Measurements from ENCODE around the gene ATP1A1.

ATP1A1 gene

DNA sequence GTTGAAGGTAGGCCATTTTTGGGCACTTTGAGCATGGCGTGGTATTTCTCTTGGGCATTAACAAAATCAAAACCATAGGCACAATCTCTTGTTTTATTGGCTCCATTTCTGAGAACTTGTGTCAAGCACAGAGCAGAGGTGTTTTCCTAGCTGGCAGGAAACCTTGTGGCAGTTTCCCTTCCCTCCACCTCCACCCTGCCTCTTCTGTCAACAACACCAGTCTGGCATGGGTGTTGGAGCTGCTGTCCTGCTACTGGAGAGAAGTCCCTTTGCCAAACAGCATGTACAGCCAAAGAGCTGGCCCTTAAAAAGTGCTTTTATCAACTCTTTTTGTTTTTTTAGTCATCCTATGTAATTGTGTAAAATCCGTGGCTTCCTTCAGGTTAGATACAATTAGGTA is 16.0 kb downstream of the ATP1A1 start:
- in situ Hi-C loops (cut with HindIII; ENCODE audit: low sequenced_read_pairs) = no loop called here

- in situ Hi-C loops (cut with HindIII; ENCODE audit: low sequenced_read_pairs) = no loop called here
Measured at GRCh38 chr1:116389686-116390085, 16.6 kb downstream of the ATP1A1 start.

DNA sequence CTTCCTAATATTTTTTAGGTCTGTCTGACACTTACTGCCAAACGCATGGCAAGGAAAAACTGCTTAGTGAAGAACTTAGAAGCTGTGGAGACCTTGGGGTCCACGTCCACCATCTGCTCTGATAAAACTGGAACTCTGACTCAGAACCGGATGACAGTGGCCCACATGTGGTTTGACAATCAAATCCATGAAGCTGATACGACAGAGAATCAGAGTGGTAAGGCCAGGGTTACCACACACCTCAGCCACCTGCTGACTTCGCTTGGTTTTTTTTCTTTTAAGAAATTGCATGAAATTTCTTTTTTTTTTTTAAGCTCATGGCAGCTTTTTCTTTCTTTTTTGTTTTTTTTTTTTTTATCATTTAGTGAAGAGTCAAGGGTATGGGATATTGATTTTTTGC is 17.2 kb downstream of the ATP1A1 start:
- in situ Hi-C loops (cut with HindIII; ENCODE audit: low sequenced_read_pairs) = no loop called here

GRCh38 chr1:116391185-116391584 is 18.1 kb downstream of the ATP1A1 start:
- in situ Hi-C loops (cut with HindIII; ENCODE audit: low sequenced_read_pairs) = no loop called here

DNA sequence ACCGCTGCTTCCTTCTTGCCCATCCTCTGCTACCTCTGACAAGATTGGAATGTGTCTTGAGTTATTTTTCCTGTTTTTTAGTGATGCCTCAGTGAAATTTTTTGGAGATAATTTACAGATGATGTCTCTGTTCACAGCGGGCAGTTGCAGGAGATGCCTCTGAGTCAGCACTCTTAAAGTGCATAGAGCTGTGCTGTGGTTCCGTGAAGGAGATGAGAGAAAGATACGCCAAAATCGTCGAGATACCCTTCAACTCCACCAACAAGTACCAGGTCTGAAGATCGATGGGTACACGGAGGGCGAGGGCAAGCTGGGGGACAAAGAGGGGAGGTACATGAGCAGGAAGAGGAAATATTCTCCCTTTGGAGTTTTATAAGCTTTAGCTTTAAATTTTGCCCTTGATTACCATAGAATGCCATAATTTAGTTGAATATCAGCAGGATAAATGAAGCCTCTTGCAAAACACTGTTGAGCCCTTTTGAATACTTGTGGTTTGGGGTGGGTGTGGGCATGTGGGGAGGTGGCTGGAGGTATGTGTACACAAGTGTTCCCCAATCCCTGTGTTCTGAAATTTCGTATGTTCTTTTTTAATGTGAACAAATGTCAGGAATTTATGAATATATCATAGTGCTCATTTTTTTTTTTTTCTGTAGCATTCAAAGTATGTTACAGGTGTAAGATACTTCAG is 19.8 kb downstream of the ATP1A1 start:
- in situ Hi-C loops (cut with HindIII; ENCODE audit: low sequenced_read_pairs) = no loop called here

- in situ Hi-C loops (cut with HindIII; ENCODE audit: low sequenced_read_pairs) = no loop called here
Measured at GRCh38 chr1:116393792-116394191, 20.7 kb downstream of the ATP1A1 start.

DNA sequence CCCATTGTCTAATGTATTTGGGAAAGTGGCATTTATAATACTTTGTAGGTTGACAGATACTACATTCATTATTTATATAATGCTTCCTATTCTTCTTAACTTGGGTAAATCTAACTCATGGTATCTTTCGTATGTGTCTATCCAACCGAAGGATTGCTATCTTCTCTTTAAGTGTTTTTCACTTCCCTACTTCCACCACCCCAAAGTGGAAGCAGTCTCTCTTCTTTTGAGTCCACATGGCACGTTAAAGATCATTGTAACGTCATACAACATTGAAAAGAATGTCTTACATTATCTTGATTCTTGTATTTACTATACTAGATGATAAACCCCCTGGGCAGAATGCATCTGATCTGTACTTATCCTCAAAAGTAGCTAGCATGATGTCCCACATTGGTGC is 21.2 kb downstream of the ATP1A1 start:
- in situ Hi-C loops (cut with HindIII; ENCODE audit: low sequenced_read_pairs) = no loop called here

GRCh38 chr1:116396769-116397168 is 23.7 kb downstream of the ATP1A1 start:
- in situ Hi-C loops (cut with HindIII; ENCODE audit: low sequenced_read_pairs) = no loop called here

DNA sequence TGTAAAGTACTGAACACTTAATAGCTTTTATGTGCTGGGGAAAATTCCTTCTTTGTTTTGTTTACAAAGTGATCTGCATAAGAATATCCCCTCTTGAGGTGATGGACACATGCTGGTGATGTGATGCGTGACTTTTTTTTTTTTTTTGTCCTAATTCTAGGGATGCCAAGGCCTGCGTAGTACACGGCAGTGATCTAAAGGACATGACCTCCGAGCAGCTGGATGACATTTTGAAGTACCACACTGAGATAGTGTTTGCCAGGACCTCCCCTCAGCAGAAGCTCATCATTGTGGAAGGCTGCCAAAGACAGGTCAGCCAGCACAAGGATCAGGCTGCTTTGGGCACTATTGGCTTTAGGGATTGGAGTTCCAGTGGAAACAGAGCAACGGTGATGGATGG is 24.7 kb downstream of the ATP1A1 start:
- in situ Hi-C loops (cut with HindIII; ENCODE audit: low sequenced_read_pairs) = no loop called here

DNA sequence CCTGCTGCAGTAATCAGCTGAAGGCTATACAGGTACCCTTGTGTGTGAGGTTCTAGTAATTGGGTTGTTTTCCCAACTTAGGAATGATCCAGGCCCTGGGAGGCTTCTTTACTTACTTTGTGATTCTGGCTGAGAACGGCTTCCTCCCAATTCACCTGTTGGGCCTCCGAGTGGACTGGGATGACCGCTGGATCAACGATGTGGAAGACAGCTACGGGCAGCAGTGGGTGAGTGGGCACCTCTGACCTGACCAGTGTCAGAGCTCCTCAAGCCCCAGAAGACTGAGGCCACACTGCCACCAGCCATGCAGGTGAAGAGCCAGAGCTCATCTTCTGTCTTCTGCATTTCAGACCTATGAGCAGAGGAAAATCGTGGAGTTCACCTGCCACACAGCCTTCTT is 27.7 kb downstream of the ATP1A1 start:
- in situ Hi-C loops (cut with HindIII; ENCODE audit: low sequenced_read_pairs) = no loop called here

DNA sequence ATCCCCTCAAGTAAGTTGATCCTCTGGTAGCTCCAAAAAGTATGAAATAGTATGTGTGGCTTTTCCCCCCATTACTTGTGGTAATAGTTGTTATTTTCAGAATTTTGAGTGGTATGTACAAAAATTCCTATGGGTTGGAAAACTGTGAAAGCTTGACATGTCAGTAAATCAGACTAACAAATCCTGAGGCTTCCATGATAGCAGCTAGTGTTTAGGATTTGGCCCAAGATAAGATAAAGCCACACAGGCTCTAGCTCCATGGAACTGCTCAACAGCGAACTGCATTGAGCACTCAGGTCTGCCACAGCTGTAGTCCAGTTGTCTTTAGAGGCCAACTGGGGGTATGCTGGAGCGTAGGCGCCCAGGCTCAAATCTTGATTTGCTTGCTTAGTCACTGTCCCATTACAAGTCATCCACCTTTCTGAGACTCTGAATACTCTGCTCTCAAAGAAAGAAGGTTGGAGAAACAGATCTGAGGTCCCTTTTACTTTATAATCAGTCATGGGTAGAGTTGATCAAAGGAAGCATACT is 28.7 kb downstream of the ATP1A1 start:
- in situ Hi-C loops (cut with HindIII; ENCODE audit: low sequenced_read_pairs) = no loop called here

DNA sequence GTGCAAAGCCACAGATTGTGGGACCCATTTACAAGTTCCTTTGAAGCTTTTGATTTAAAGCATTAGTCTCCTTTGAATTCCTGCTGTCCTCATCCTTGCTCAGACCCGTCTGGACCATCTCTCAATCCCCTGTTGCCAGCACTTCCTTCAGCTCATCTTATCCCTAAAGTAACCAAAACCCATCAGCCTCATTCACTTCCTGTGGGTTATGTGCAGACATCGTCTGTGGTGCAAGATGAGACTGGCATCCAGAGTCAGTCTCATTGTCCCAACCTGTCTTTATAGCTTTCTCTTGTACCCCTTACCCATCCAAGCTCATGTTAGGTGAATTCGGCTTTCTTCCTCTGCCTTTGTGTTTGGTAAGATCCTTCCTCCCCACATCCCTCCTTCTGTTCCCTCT is 29.3 kb downstream of the ATP1A1 start:
- in situ Hi-C loops (cut with HindIII; ENCODE audit: low sequenced_read_pairs) = no loop called here

DNA sequence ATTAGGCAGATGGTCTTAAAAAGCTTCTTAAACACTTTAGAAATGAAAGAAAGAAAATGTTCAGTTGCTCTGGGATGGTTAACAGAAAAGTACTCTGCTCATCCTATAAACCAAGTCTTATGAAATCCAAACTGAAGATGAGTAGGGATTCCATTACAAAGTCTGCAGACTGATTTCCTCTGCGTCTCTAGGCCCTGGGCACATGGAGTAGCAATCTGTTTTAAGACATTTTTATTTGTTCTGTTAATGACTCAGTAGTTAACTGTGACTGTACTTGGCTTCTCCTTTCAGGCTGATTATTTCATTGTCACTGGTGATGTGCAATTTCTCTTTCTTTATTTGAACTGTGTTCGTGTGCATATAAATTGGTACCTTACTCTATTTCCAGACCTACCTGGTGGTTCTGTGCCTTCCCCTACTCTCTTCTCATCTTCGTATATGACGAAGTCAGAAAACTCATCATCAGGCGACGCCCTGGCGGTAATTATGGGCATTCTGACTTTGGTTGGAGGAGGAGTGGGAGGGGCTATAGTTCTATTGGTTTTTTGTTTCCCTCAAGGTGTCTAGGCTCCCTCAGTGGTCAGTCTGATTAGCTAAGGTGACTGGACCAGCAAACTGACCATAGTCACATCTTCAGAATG is 30.6 kb downstream of the ATP1A1 start:
- in situ Hi-C loops (cut with HindIII; ENCODE audit: low sequenced_read_pairs) = no loop called here

GRCh38 chr1:116404699-116405098 is 31.7 kb downstream of the ATP1A1 start:
- in situ Hi-C loops (cut with HindIII; ENCODE audit: low sequenced_read_pairs) = no loop called here

- in situ Hi-C loops (cut with HindIII; ENCODE audit: low sequenced_read_pairs) = no loop called here
Measured at GRCh38 chr1:116405241-116406135, 32.4 kb downstream of the ATP1A1 start.

GRCh38 chr1:116407033-116407432 is 34.0 kb downstream of the ATP1A1 start:
- in situ Hi-C loops (cut with HindIII; ENCODE audit: low sequenced_read_pairs) = no loop called here

DNA sequence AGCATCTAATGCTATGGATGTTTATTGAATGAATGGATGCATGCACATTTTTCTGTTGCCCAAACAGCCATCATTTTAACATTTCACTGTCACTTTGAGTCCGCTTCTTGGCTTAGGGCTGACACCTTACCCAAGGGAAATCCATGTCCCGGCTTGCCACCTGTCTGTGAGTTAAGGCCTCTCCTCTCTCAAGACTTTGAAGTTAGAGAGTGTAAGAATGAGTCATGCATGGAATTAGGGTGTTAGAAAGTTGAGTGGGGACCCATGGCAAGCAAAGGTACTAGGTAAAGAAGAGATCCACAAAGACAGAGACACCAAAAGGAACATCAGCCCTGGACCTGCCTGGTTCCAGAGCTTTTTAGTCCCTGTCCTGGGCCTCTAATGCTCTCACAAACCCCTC is 35.1 kb downstream of the ATP1A1 start:
- in situ Hi-C loops (cut with HindIII; ENCODE audit: low sequenced_read_pairs) = no loop called here

DNA sequence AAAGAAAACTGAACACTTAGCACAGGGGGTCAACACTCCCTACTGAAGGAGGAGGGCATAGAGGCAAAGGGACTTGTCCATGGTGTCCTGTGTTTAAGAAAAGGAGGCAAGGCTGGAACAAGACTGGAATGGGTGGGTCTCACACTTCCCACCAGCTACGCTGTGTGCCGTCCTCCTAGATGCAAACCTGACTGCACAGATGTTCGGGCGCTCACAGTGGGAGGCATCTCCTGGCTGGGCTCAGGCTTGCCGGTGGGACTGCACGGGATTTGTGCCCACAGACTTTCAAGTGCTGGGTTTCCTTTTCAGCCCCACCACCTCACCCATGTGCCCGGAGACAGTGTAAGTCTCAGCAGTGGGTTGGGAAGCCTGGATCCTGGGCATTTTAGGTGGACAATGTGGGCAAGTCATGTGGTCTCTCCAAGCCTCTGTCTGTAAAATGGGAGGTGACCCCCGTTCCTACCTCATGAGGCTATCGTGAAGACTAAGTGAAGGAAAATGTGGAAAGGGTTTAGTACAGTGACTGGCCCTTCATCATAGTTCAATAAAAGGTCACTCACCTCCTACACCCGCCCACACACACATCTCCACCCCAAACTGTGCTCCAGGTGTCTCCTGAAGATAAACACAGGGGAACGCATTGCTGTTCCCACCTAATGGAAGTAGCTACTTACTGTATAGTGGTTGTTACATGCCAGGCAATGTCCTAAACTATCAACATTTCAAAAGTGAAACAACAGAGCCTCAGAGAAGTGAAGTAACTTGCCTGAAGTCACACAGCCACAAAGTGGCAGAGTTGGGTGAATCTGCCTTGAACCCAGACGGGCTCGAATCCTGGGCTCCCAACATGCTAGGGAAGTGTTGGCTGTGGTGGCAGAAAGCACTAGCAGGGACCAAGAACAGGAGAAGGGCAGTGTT is 36.0 kb downstream of the ATP1A1 start:
- in situ Hi-C loops (cut with HindIII; ENCODE audit: low sequenced_read_pairs) = no loop called here

DNA sequence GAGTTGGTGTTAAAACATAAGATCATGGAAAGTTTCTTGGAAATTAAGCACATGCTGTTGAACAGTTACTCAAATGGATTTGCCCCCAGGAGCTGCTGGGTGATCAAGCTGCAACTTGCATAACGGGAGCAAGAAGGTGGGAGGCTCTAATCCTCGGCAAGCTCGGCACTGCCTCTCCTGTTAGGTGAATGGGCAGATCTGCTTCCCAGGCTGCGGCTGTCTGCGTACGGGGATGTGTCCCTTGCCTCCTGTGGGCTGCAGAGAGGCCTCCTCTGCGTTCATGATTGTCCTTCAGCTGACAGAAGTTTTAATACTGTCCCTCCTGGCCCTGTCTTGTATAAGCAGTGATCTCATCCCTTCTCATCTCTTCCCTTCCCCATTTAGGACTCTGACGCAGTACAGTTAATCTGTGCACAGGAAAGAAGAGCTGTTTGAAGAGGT is 36.7 kb downstream of the ATP1A1 start:
- in situ Hi-C loops (cut with HindIII; ENCODE audit: low sequenced_read_pairs) = no loop called here

DNA sequence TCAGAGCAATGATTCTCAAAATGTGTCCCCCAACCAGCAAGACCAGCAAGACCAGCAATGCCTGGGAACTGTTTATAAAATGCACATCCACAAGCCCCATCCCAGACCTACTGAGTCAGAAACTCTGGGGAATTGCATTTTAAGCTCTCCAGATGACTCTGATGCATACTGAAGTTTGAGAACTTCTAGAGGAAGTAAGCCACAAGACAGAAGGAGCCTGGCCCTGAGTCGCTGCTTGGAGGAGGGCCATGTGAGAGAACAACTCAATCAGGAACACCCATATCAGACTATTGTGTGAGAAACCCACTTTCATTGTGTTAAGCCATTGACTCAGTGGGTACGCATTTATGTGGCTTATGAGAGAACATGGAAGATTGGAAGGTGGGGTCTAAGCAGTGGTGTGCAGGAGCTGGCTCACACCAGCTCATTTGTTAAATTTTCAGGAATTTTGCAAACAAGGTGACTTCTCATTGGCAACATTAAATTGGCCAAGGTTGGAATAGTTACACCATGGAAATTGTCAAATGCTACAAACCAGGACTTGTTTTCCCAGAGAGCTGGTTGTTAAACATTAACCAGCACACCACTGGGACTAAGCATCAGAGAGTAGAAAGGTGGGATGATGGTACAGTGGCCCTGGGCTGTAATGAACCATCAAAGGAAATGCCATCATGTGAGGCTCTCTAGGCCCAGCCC is 38.9 kb downstream of the ATP1A1 start:
- in situ Hi-C loops (cut with HindIII; ENCODE audit: low sequenced_read_pairs) = no loop called here
